GM12892 (cell line): Measurements from ENCODE around the gene SSR4.

Experiments
- POLR2A ChIP-seq: IDR thresholded peaks from 2 replicates; pipeline ENCODE4 v1.6.1; 2011; ENCODE audit warnings: low read depth, low read length, control low read depth
- POLR2AphosphoS5 ChIP-seq: IDR thresholded peaks from 2 replicates; pipeline ENCODE4 v1.6.1; 2011; ENCODE audit warnings: low read depth, low read length, control low read depth

GRCh38 chrX:153797415-153798015 is 3.0 kb downstream of the SSR4 start:
- TF ChIP-seq POLR2A (no peak), POLR2AphosphoS5 (no peak)
